Measurements from ENCODE around the gene ICA1.

The ICA1 gene

GRCh38 chr7:8160779-8161345 is 101.1 kb downstream of the ICA1 start:
- TF ChIP-seq, protein P1, sequence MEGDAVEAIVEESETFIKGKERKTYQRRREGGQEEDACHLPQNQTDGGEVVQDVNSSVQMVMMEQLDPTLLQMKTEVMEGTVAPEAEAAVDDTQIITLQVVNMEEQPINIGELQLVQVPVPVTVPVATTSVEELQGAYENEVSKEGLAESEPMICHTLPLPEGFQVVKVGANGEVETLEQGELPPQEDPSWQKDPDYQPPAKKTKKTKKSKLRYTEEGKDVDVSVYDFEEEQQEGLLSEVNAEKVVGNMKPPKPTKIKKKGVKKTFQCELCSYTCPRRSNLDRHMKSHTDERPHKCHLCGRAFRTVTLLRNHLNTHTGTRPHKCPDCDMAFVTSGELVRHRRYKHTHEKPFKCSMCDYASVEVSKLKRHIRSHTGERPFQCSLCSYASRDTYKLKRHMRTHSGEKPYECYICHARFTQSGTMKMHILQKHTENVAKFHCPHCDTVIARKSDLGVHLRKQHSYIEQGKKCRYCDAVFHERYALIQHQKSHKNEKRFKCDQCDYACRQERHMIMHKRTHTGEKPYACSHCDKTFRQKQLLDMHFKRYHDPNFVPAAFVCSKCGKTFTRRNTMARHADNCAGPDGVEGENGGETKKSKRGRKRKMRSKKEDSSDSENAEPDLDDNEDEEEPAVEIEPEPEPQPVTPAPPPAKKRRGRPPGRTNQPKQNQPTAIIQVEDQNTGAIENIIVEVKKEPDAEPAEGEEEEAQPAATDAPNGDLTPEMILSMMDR (conservative IDR thresholded peaks at IDR 0.05; ENCODE audit: low read depth, low read length), result no peak
- no peak for DNase-seq (ENCODE audit: low read depth)
- H3K4me3 ChIP-seq (ENCODE audit: low read length), result no peak overlapping the region

DNA sequence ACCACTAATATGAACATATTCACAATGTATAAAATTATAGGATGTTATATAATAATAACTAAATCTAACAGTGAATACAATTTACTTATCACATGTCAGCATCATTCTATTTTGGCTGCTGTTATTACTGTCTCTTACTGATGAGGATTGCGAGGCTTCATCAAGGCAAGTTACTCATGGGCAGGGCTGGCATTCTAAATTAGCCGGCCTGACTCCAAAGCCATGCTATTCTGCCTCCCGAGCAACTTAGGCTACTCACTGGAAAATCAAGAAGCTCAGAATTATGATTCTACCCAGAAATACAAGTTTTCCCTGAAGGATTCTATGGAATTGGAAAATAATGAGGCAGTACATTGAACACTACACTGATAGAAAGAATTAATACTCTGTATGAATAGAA is 101.7 kb downstream of the ICA1 start:
- H3K4me3 ChIP-seq (ENCODE audit: low read length), result no peak overlapping the region
- no peak for DNase-seq (ENCODE audit: low read depth)
- TF ChIP-seq, protein P1 (conservative IDR thresholded peaks at IDR 0.05; ENCODE audit: low read depth, low read length), result no peak

GRCh38 chr7:8159595-8159994 is 102.4 kb downstream of the ICA1 start:
- no peak for DNase-seq (ENCODE audit: low read depth)
- H3K4me3 ChIP-seq (ENCODE audit: low read length), result no peak overlapping the region
- TF ChIP-seq, protein P1 (conservative IDR thresholded peaks at IDR 0.05; ENCODE audit: low read depth, low read length), result no peak

- TF ChIP-seq, protein P1 (conservative IDR thresholded peaks at IDR 0.05; ENCODE audit: low read depth, low read length), result no peak
- no peak overlapping the region for H3K4me3 ChIP-seq (ENCODE audit: low read length)
- no peak for DNase-seq (ENCODE audit: low read depth)
These were observed 104.7 kb downstream of the ICA1 start for GRCh38 chr7:8157296-8157695.

GRCh38 chr7:8155836-8156235 is 106.1 kb downstream of the ICA1 start:
- H3K4me3 ChIP-seq (ENCODE audit: low read length), result no peak overlapping the region
- no peak for DNase-seq (ENCODE audit: low read depth)
- TF ChIP-seq, protein P1 (conservative IDR thresholded peaks at IDR 0.05; ENCODE audit: low read depth, low read length), result no peak

- DNase-seq (ENCODE audit: low read depth), result no peak
- no peak overlapping the region for H3K4me3 ChIP-seq (ENCODE audit: low read length)
- TF ChIP-seq, protein P1 (conservative IDR thresholded peaks at IDR 0.05; ENCODE audit: low read depth, low read length), result no peak
These were observed 107.7 kb downstream of the ICA1 start for GRCh38 chr7:8154272-8154671.

- no peak for DNase-seq (ENCODE audit: low read depth)
These were observed 109.3 kb downstream of the ICA1 start for GRCh38 chr7:8152489-8153192.

More at GRCh38 chr7:8152489-8153192, 109.3 kb downstream of the ICA1 start:
- TF ChIP-seq, protein P1 (conservative IDR thresholded peaks at IDR 0.05; ENCODE audit: low read depth, low read length), result no peak
- no peak overlapping the region for H3K4me3 ChIP-seq (ENCODE audit: low read length)
